Ramos (cell line): ENCODE measurements around the gene NELL1.
"Not testable (repeated sequence)": the region's sequence is repeated elsewhere in the genome, so short reads cannot be mapped to it uniquely, and the experiment has no call there.

ENCODE experiments used
- in situ Hi-C: fragments of 300-500 bp; cut with MboI; formaldehyde crosslinking; loops from one replicate; pipeline ENCODE4 v1.14.3; 2022; ENCODE audit warnings: low sequenced_read_pairs; ENCODE audit not compliant: unreplicated experiment

The NELL1 gene

GRCh38 chr11:21066030-21066429 is 396.6 kb downstream of the NELL1 start:
- in situ Hi-C loops = no loop called here

DNA sequence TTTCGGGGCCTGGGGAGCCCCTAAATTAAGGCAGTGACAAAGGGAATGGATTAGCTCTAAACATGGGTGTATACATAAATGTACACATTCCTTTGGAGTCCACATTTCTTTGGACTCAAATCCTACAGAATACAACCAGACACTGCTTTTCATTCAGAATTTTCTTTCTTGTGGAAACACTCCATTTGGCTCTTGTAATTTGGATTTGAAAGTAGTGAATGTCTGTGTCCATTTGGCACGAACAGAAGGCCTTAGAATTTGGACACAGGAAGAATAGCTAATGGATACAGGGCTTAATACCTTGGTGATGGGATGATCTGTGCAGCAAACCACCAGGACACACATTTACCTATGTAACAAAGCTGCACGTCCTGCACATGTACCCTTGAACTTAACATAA is 399.5 kb downstream of the NELL1 start:
- in situ Hi-C loops = no loop called here

- in situ Hi-C loops = no loop called here
Measured at GRCh38 chr11:21069909-21070308, 400.5 kb downstream of the NELL1 start.

- in situ Hi-C loops = no loop called here
Measured at GRCh38 chr11:21072558-21072957, 403.2 kb downstream of the NELL1 start.

- in situ Hi-C loops = no loop called here
Measured at GRCh38 chr11:21082853-21083252, 413.5 kb downstream of the NELL1 start.

GRCh38 chr11:21088930-21089329 is 419.5 kb downstream of the NELL1 start:
- in situ Hi-C loops = no loop called here

DNA sequence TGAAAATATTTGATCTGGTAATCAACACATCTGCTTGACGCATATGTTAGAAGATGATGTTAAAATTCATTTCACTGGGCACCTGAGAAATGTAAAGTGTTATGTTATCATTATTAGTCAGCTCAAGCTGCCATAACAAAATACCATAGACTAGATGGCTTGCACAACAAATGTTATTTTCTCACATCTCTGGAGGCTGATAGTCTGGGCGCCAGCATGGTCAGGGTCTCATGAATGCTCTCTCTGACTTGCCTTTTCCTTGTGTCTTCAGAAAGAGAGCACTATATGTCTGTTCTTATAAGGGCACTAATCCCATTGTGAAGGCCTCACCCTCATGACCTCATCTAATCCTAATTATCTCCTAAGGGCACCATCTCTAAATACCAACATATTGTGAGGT is 435.3 kb downstream of the NELL1 start:
- in situ Hi-C loops = no loop called here

GRCh38 chr11:21105196-21105917 is 436.0 kb downstream of the NELL1 start:
- in situ Hi-C loops = no loop called here

GRCh38 chr11:21109341-21109740 is 440.0 kb downstream of the NELL1 start:
- in situ Hi-C loops = no loop called here

- in situ Hi-C loops = no loop called here
Measured at GRCh38 chr11:21110415-21110814, 441.0 kb downstream of the NELL1 start.

DNA sequence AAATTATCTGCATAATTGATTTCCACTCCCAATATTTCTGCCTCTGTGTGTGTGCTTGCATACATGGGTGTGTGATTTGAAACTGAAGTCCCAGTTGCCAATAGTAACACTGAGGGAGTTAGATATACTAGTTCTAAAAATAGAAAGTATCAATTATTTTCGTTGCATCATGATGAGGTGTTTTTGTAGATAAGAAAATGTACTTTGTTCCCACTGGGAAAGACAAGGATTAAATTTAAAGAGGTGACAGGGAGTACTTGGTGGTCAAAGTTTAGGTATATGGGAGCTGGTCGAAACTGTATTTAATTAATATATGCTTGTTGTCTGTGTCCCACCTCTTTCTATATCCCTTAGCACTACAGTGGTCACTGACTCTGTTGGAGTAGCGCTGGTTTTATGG is 444.5 kb downstream of the NELL1 start:
- in situ Hi-C loops = no loop called here

- in situ Hi-C loops = no loop called here
Measured at GRCh38 chr11:21116009-21116408, 446.6 kb downstream of the NELL1 start.

- in situ Hi-C loops = no loop called here
Measured at GRCh38 chr11:21119411-21119810, 450.0 kb downstream of the NELL1 start.

DNA sequence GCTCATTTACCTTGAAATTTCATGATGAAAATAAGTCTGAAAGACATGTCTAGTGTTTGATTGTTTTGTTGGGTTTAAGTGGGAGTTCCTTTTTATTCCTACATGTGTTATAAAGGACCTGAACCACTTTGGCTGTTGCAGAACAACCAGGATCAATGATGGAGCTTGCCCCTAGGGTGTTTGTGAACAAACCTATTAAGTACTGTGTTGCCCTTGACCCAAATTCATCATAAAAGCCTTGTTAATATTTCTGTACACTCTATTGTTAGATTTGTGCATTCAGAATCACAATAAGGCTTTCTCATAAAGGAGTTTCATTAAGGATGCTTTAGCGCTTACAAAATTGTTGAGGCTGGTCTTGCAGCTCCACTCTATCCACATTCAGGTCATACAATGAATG is 452.6 kb downstream of the NELL1 start:
- in situ Hi-C loops = no loop called here

DNA sequence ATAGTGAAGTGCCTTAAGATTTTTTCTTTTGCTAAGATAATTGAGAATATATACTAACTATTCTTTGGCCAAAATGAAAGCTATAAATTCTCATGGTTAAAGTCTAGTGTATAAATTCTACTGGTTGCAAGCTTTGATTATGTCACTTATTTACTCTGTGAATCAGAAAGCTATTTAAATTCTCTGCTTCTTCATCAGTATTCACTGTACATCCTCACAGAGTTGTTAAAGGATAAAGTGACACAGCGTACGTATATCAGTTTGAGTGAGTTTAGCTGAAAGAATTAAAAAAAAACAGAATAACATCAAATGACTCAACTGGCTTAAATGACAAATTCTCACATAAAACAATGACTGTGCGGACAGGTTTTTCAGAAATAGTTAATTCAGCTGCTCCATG is 453.1 kb downstream of the NELL1 start:
- in situ Hi-C loops = no loop called here

DNA sequence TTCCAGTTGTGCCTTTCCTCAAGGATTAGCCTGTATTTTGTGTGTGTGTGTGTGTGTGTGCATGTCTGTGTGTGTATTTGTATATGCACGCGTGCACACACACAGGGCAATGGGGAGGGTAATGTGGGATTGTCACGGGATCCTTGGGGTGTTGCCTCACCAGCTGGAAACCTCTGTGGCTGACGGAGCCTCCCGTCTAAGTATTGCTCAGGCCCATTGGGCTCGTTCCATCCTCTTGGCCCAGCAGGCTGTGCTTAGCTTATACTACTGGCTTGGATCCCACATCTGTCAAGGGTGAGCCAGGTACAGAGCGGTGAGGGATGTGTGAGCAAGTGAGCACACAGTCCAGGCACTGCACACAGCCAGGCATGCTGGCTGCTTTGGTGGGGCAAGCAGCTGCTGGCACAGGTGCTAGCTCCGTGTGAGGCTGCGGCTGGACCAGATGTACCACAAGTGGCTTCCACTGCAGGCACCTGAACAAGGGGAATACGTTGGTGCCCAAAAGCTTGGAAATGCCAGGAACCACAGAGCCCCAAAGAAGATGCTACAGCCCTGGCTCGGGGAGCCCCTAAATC is 462.8 kb downstream of the NELL1 start:
- in situ Hi-C loops = no loop called here

DNA sequence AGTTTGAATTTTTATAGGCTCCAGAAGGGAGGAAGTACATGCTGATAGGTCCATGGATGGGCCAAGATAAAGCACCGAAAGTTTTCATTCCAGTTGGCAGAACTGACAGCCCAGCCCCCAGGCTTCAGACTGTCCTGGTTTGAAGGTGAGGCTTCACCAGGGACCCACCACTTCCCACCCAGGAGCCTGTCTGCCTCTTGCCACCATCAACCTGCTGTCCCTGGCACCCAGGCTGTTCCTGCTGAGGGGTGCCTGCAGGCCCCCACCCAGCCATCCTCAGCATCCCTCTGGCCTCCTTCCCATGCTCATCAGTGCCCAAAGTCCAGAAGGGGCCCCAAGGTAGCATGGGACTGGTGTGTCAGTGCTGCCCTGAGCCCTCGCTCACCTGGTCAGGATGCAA is 463.9 kb downstream of the NELL1 start:
- in situ Hi-C loops = no loop called here

DNA sequence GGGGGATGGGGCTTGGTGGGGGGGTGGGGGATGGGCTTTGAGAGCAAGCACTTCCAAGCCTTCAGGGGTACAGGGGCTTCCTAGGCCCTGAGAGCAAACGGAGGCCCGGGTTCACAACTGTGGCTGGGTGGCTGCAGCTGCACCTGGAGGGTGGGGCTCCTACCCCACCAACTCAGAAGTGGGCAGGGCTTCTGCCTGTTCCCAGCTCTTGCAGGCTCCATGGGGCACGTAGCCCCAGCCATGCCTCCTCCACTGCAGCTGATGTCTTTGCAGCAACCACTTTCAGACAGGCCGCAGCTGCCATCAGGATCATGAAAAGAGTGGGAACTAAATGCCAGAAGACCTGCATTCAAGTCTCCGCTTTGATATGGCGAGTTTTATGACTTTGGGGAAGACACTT is 464.3 kb downstream of the NELL1 start:
- in situ Hi-C loops = no loop called here

DNA sequence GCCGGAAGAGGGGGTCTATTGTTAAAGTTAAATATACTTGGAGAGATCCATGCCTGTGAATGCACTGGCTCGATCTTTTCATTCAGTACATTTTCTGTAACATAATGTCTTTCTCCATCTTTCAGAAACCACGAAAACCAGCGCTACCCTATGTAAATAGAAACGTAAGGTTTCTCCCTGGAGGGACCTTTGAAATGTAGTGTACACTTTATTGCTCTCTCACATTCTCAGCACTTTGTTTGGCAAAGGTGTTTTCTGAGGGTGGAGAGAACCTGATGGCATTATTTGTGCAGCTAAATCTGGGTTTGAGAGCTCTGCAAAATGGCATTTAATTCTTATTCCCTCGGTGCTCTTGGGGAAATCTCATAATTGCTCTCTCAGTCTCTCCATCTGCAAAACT is 468.4 kb downstream of the NELL1 start:
- in situ Hi-C loops = no loop called here

DNA sequence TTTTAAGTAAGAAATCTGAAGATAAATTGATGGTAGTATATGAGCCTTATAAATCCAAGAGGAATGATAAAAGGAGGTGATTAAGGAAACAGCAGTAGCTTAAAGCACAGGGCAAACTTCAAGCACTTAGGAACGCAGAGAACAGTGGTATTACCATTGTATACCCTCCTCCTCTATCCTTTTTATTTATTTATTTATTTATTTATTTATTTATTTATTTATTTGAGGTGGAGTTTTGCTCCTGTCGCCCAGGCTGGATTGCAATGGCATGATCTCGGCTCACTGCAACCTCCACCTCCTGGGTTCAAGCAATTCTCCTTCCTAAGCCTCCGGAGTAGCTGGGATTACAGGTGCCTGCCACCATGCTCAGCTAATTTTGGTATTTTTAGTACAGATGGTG is 472.2 kb downstream of the NELL1 start:
- in situ Hi-C loops = not testable (repeated sequence)

GRCh38 chr11:21142007-21142406 is 472.6 kb downstream of the NELL1 start:
- in situ Hi-C loops = no loop called here

GRCh38 chr11:21144531-21144930 is 475.1 kb downstream of the NELL1 start:
- in situ Hi-C loops = no loop called here
